ENCODE data around the gene ARHGAP1. TPM values are rescaled to one million over a fixed set of nuclear protein-coding genes. Genes with fewer than 3 reads are reported as not detected.

The ARHGAP1 gene
- total and polyA plus RNA-seq, 3 experiments from 2014 or later = 56.8 to 76.1 (median 56.8) TPM

- Mint-ChIP-seq H3K27ac (no peak overlapping the region), H3K27me3 (no peaks in the 10 kb centered on the region), H3K36me3 (peaks cover 0 to 53% (median 6%) of the 10 kb centered on the region in 3 donors), H3K9me3 (no peaks in the 10 kb centered on the region), H3K4me3 (no peak overlapping the region), H3K4me1 (peaks cover 22 to 46% (median 38%) of the 10 kb centered on the region in 3 donors)
- Histone ChIP-seq H3K4me3 (ENCODE audit: low read length) (no peak overlapping the region), H3K27ac (ENCODE audit: low read depth, low read length) (no peak overlapping the region), H3K4me1 (ENCODE audit: insufficient read depth, low read length) (no peaks in the 10 kb centered on the region), H3K9me3 (ENCODE audit: low read length) (no peaks in the 10 kb centered on the region), H3K36me3 (ENCODE audit: insufficient read depth, low read length) (peaks cover 24% of the 10 kb centered on the region), H3K27me3 (ENCODE audit: insufficient read depth, low read length, poor library complexity, severe bottlenecking) (no peaks in the 10 kb centered on the region)
- CTCF ChIA-PET = no interaction called here
- POLR2A ChIA-PET = interaction anchor here (0.9 kb wide), 1 partner anchor 12 kb away, joined by 3 read pairs; no protein-coding TSS in a partner anchor
- DNase-seq = no peak
Observed at GRCh38 chr11:46630237-46630636, 70.2 kb downstream of the ARHGAP1 start.

DNA sequence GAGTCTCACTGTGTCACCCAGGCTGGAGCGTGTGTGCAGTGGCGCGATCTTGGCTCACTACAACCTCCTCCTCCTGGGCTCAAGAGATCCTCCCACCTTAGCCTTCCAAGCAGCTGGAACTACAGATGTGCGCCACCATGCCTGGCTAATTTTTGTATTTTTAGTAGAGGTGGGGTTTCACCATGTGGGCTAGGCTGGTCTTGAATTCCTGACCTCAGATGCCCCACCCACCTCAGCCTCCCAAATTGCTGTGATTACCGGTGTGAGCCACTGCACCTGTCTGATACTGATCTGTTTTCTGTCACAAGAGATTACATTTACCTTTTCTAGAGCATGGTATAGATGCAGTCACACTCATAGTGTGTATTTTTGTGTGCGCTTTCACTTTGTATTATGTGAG lies 71.5 kb downstream of the ARHGAP1 start:
- no peaks in the 10 kb centered on the region for H3K4me1 ChIP-seq (ENCODE audit: insufficient read depth, low read length)
- Mint-ChIP-seq H3K4me3 (no peak overlapping the region), H3K36me3 (peaks cover 0 to 64% (median 6%) of the 10 kb centered on the region in 3 donors), H3K4me1 (peaks cover 29 to 58% (median 48%) of the 10 kb centered on the region in 3 donors), H3K27ac (peak overlapping the region in 2 of 8 donors; percentile 46 to 66), H3K9me3 (no peaks in the 10 kb centered on the region), H3K27me3 (no peaks in the 10 kb centered on the region)
- H3K36me3 ChIP-seq (ENCODE audit: insufficient read depth, low read length) = peaks cover 28% of the 10 kb centered on the region
- no peak for DNase-seq
- no peaks in the 10 kb centered on the region for H3K27me3 ChIP-seq (ENCODE audit: insufficient read depth, low read length, poor library complexity, severe bottlenecking)
- H3K9me3 ChIP-seq (ENCODE audit: low read length) = no peaks in the 10 kb centered on the region
- ChIA-PET POLR2A (no interaction called here), CTCF (no interaction called here)
- H3K4me3 ChIP-seq (ENCODE audit: low read length) = no peak overlapping the region
- no peak overlapping the region for H3K27ac ChIP-seq (ENCODE audit: low read depth, low read length)

Other genes starting within 250 kb of the ARHGAP1 start
- 10 to 100 TPM; 31.3 to 33.3 TPM for gene AMBRA1, start 106.6 kb downstream of the ARHGAP1 start, total RNA-seq
- 13.6 TPM for gene AMBRA1, start 106.6 kb downstream of the ARHGAP1 start, polyA plus RNA-seq
- gene HARBI1, start 83.4 kb downstream of the ARHGAP1 start, total RNA-seq = 1 to 10 TPM; 4.6 to 5.3 TPM
- 12.9 TPM for gene HARBI1, start 83.4 kb downstream of the ARHGAP1 start, polyA plus RNA-seq
- 10 to 100 TPM; 67.9 to 69.6 TPM for gene ATG13, start 83.1 kb downstream of the ARHGAP1 start, total RNA-seq
- gene ATG13, start 83.1 kb downstream of the ARHGAP1 start, polyA plus RNA-seq = 81.6 TPM
- gene ZNF408, start 412 bp upstream of the ARHGAP1 start, total RNA-seq = 10 to 100 TPM; 13.2 to 14.4 TPM
- gene ZNF408, start 412 bp upstream of the ARHGAP1 start, polyA plus RNA-seq = 9.6 TPM
- not detected for gene F2, start 18.6 kb upstream of the ARHGAP1 start, total RNA-seq
- gene F2, start 18.6 kb upstream of the ARHGAP1 start, polyA plus RNA-seq = not detected
- 100 to 1,000 TPM; 114 to 127 TPM for gene CKAP5, start 145.7 kb upstream of the ARHGAP1 start, total RNA-seq
- gene CKAP5, start 145.7 kb upstream of the ARHGAP1 start, polyA plus RNA-seq = 14.2 TPM
- gene LRP4, start 217.9 kb upstream of the ARHGAP1 start, total RNA-seq = under 1 TPM; 0.27 to 0.35 TPM
- not detected for gene LRP4, start 217.9 kb upstream of the ARHGAP1 start, polyA plus RNA-seq
- 10 to 100 TPM; 16.9 to 18.4 TPM for gene CSTPP1, start 236.1 kb upstream of the ARHGAP1 start, total RNA-seq
- 19.7 TPM for gene CSTPP1, start 236.1 kb upstream of the ARHGAP1 start, polyA plus RNA-seq

Data from CD8-positive, alpha-beta memory T cell (primary cell).